ENCODE measurements around the gene PRPF8.
A peak's percentile ranks its signal among the peaks of the same experiment; 100 is the strongest.

- TF ChIP-seq, protein P1, sequence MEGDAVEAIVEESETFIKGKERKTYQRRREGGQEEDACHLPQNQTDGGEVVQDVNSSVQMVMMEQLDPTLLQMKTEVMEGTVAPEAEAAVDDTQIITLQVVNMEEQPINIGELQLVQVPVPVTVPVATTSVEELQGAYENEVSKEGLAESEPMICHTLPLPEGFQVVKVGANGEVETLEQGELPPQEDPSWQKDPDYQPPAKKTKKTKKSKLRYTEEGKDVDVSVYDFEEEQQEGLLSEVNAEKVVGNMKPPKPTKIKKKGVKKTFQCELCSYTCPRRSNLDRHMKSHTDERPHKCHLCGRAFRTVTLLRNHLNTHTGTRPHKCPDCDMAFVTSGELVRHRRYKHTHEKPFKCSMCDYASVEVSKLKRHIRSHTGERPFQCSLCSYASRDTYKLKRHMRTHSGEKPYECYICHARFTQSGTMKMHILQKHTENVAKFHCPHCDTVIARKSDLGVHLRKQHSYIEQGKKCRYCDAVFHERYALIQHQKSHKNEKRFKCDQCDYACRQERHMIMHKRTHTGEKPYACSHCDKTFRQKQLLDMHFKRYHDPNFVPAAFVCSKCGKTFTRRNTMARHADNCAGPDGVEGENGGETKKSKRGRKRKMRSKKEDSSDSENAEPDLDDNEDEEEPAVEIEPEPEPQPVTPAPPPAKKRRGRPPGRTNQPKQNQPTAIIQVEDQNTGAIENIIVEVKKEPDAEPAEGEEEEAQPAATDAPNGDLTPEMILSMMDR (IDR thresholded peaks at IDR 0.05), result peak in 1 of 6 experiments; percentile 27
- TF ChIP-seq POLR2A (IDR thresholded peaks at IDR 0.05), result peak; percentile 93
These were observed at the start of gene PRPF8 for GRCh38 chr17:1684378-1685189.
